ENCODE results near the gene SYVN1. TPM values are rescaled to one million over a fixed set of nuclear protein-coding genes. Genes with fewer than 3 reads are reported as not detected.

The SYVN1 gene
- polyA plus RNA-seq, 2 of the 4 experiments (the other 2 are of a cell fraction) = 21.4 to 25.1 TPM

DNA sequence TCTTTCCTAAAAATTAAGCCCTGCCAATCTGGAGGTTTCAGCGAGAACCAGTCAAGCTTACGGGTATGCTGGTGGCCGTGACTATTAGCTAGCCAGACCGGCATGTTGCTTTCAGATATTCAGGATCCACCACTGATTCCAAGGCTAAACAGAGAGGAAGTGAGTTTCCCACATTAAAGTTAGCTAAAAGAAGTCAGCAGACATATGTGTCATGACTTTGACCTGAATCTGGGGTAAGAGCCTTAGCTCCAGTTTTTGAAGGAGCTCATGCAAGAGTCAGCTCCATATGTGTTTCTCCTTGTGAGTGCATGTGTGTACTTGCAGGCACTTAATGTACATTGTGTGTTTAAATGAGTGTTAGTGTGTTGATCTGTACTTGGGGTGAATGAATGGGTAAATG lies 48.9 kb downstream of the SYVN1 start:
- ATAC-seq = no peak
- Histone ChIP-seq H3K4me1 (peaks cover 26% of the 10 kb centered on the region), H3K9me3 (no peaks in the 10 kb centered on the region), H3K27ac (no peak overlapping the region), H3K4me2 (peak overlapping the region; percentile 97), H3K4me3 (no peak overlapping the region)
- 93% methylated on average over 4 of the region's 4 CpGs for WGBS (ENCODE audit: missing lambda C conversion rate)
- TF ChIP-seq EHF (CRISPR knock-in tag; IDR thresholded peaks at IDR 0.05) = no peak
- no peak for DNase-seq (ENCODE audit: low read depth in 1 of 2, low spot score in 1 of 2)
- FAIRE-seq = no peak
- CTCF ChIA-PET = interaction anchor here (0.7 to 2.4 kb wide), 7 partner anchors 8 to 72 kb away, joined by 3 to 9 read pairs (median 6); partner anchors contain the start of genes ARL2, VPS51 and ZNHIT2
- POLR2A ChIA-PET = no interaction called here

DNA sequence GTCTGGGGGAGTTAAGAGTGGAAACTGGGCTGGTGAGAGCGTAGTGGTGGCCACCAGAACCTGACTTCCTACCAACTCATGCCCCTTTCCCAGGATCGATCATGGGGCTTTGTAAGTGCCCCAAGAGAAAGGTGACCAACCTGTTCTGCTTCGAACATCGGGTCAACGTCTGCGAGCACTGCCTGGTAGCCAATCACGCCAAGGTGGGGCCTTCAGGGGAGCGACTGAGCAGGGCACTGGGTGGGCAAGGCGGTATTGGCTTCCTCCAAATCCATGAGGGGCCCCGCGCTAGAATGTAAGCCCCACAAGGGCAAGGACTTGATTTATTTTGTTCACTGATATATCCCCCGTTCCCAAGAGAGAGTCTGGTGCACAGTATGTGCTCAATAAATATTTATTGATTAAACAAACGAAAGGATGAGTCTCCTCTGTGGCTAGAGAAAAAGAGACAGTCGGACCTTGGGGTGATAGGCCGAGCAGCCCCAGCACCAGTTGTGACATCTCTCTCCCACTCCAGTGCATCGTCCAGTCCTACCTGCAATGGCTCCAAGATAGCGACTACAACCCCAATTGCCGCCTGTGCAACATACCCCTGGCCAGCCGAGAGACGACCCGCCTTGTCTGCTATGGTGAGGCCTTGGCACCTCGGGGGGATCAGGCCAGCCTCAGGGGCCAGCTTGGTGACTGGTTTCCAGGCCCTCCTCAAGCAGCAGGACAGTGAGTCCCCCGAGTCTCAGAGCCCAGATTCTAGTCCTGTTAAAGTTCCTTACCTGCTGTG lies 49.5 kb downstream of the SYVN1 start:
- Histone ChIP-seq H3K9me3 (no peaks in the 10 kb centered on the region), H3K4me1 (peaks cover 26% of the 10 kb centered on the region), H3K27ac (peak overlapping the region; percentile 85 to 90), H3K4me3 (peak overlapping the region; percentile 82), H3K4me2 (peak overlapping the region; percentile 97)
- CTCF ChIA-PET = interaction anchor here (0.7 to 2.4 kb wide), 6 partner anchors 10 to 72 kb away, joined by 3 to 9 read pairs (median 6); partner anchors contain the start of genes ARL2, VPS51 and ZNHIT2
- DNase-seq (ENCODE audit: low read depth in 1 of 2, low spot score in 1 of 2) (no peak), ATAC-seq (peak; percentile 35; a peak in 5 of 6 replicates), FAIRE-seq (no peak)
- POLR2A ChIA-PET = no interaction called here
- no peak for TF ChIP-seq MAFK (IDR thresholded peaks at IDR 0.05; ENCODE audit: partially characterized antibody)
- TF ChIP-seq NPAS2 (CRISPR knock-in tag; IDR thresholded peaks at IDR 0.05; ENCODE audit: borderline replicate concordance) = no peak
- TF ChIP-seq RFX5 (IDR thresholded peaks at IDR 0.05) = no peak
- no peak for TF ChIP-seq PHF8 (IDR thresholded peaks at IDR 0.05; ENCODE audit: borderline replicate concordance, low read depth)
- no peak for TF ChIP-seq RCOR1 (IDR thresholded peaks at IDR 0.05; ENCODE audit: low read depth, low read length)
- TF ChIP-seq CBX8 (IDR thresholded peaks at IDR 0.05) = no peak
- TF ChIP-seq EHMT2 (IDR thresholded peaks at IDR 0.05; ENCODE audit: low read depth) = no peak
- no peak for TF ChIP-seq FOXS1 (CRISPR knock-in tag; IDR thresholded peaks at IDR 0.05)
- TF ChIP-seq, protein P1, sequence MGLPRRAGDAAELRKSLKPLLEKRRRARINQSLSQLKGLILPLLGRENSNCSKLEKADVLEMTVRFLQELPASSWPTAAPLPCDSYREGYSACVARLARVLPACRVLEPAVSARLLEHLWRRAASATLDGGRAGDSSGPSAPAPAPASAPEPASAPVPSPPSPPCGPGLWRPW (IDR thresholded peaks at IDR 0.05) = no peak
- TF ChIP-seq EP300 (IDR thresholded peaks at IDR 0.05) = no peak
- no peak for TF ChIP-seq RAD21 (conservative IDR thresholded peaks at IDR 0.05 in 1 of 2, IDR thresholded peaks at IDR 0.05 in 1 of 2)
- TF ChIP-seq, protein P2, sequence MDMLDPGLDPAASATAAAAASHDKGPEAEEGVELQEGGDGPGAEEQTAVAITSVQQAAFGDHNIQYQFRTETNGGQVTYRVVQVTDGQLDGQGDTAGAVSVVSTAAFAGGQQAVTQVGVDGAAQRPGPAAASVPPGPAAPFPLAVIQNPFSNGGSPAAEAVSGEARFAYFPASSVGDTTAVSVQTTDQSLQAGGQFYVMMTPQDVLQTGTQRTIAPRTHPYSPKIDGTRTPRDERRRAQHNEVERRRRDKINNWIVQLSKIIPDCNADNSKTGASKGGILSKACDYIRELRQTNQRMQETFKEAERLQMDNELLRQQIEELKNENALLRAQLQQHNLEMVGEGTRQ (IDR thresholded peaks at IDR 0.05) = no peak
- no peak for TF ChIP-seq ZNF302 (CRISPR knock-in tag; IDR thresholded peaks at IDR 0.05)
- 40% methylated on average over 19 of the region's 23 CpGs for WGBS (ENCODE audit: missing lambda C conversion rate)

DNA sequence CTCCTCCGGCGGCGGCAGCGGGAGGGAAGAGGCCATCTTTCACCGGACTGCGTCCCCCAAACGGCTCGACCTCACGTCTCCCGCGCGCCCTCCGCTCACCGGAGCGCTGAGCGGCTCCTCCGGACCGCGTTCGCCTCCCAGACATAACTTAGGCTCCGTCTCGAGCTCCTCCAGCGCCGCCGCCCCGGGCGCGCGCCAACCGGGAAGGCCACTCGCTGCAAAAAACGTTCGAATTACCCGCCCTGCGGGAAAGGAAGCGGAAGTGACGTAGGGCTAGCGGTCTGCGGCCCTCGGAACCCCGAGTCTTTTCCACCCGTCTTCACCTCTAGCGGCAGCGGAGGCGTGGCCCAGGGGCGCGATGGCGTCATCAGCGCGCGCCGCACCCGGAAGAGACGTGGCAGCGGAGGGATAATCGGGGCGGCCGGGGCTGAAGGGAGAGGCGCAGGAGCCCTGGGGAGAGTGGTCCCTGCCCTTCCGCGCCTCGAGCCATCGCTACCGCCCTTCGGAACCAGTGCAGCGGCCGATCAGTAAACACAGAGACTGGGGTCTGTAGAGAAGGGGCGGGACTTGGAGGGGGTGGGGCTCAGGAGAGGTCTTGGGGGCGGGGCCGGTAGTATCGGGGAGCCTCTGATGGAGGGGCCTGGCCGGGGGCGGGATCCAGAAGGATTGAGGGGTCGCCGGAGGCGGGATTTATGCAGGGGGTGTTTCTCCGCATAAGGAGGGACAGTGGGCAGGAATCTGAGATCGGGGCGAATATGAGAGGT lies 50.3 kb downstream of the SYVN1 start, which contains the start of the genes CDCA5 and ZFPL1:
CDCA5 (minus strand) TSS at position 207 of the 764 bp plus-strand sequence; CDS start at position 145, 62 bp downstream.
ZFPL1 (plus strand) TSS at position 389 of the 764 bp plus-strand sequence. CDS start 477 bp downstream, outside the sequence.
- Histone ChIP-seq H3K27ac (peak within 1 kb of the TSS; percentile 85 to 90), H3K4me3 (peak within 1 kb of the TSS; percentile 82), H3K9me3 (no peaks in the 10 kb centered on the region), H3K4me1 (peaks cover 26% of the 10 kb centered on the region), H3K4me2 (peak within 1 kb of the TSS; percentile 97)
- DNase-seq (ENCODE audit: low read depth in 1 of 2, low spot score in 1 of 2) = peak; percentile 96
- ChIA-PET POLR2A (no interaction called here), CTCF (interaction anchor here (0.9 to 2.8 kb wide), 4 partner anchors 27 to 87 kb away, joined by 4 to 12 read pairs (median 7); partner anchors contain the start of genes ARL2 and TM7SF2)
- under 1% methylated on average over 28 of the region's 79 CpGs for WGBS (ENCODE audit: missing lambda C conversion rate)
- ATAC-seq = peak; percentile 90 to 92
- no peak for FAIRE-seq
- TF ChIP-seq NFE2L2 (conservative IDR thresholded peaks at IDR 0.05; ENCODE audit: low read length) = no peak
- TF ChIP-seq, protein P3, sequence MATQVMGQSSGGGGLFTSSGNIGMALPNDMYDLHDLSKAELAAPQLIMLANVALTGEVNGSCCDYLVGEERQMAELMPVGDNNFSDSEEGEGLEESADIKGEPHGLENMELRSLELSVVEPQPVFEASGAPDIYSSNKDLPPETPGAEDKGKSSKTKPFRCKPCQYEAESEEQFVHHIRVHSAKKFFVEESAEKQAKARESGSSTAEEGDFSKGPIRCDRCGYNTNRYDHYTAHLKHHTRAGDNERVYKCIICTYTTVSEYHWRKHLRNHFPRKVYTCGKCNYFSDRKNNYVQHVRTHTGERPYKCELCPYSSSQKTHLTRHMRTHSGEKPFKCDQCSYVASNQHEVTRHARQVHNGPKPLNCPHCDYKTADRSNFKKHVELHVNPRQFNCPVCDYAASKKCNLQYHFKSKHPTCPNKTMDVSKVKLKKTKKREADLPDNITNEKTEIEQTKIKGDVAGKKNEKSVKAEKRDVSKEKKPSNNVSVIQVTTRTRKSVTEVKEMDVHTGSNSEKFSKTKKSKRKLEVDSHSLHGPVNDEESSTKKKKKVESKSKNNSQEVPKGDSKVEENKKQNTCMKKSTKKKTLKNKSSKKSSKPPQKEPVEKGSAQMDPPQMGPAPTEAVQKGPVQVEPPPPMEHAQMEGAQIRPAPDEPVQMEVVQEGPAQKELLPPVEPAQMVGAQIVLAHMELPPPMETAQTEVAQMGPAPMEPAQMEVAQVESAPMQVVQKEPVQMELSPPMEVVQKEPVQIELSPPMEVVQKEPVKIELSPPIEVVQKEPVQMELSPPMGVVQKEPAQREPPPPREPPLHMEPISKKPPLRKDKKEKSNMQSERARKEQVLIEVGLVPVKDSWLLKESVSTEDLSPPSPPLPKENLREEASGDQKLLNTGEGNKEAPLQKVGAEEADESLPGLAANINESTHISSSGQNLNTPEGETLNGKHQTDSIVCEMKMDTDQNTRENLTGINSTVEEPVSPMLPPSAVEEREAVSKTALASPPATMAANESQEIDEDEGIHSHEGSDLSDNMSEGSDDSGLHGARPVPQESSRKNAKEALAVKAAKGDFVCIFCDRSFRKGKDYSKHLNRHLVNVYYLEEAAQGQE (IDR thresholded peaks at IDR 0.05) = no peak
- no peak for TF ChIP-seq MAZ (IDR thresholded peaks at IDR 0.05; ENCODE audit: borderline replicate concordance, low read depth, low read length)
- TF ChIP-seq EHF (CRISPR knock-in tag; IDR thresholded peaks at IDR 0.05) = 0 out of 2 replicates have a peak, but pooled peaks have one; percentile 35
- no peak for TF ChIP-seq ZFP36 (IDR thresholded peaks at IDR 0.05; ENCODE audit: borderline replicate concordance, partially characterized antibody)
- no peak for TF ChIP-seq BHLHE40 (IDR thresholded peaks at IDR 0.05; ENCODE audit: low read depth, low read length)
- TF ChIP-seq JUN (IDR thresholded peaks at IDR 0.05) = peak; percentile 63 to 88; a peak in 3 of 5 replicates
- TF ChIP-seq GATA3 (IDR thresholded peaks at IDR 0.05; ENCODE audit: borderline replicate concordance) = 0 out of 2 replicates have a peak, but pooled peaks have one; percentile 19
- TF ChIP-seq KDM1A (IDR thresholded peaks at IDR 0.05; ENCODE audit: low read depth) = no peak
- TF ChIP-seq, protein P4, sequence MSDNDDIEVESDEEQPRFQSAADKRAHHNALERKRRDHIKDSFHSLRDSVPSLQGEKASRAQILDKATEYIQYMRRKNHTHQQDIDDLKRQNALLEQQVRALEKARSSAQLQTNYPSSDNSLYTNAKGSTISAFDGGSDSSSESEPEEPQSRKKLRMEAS (IDR thresholded peaks at IDR 0.05) = peak; percentile 81
- peak; percentile 62; the same call in 1 of the 2 replicates for TF ChIP-seq MYC (IDR thresholded peaks at IDR 0.05; ENCODE audit: borderline replicate concordance, low read length)
- no peak for TF ChIP-seq NR3C1 (IDR thresholded peaks at IDR 0.05)
- TF ChIP-seq, protein P5, sequence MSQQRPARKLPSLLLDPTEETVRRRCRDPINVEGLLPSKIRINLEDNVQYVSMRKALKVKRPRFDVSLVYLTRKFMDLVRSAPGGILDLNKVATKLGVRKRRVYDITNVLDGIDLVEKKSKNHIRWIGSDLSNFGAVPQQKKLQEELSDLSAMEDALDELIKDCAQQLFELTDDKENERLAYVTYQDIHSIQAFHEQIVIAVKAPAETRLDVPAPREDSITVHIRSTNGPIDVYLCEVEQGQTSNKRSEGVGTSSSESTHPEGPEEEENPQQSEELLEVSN (IDR thresholded peaks at IDR 0.05; ENCODE audit: borderline replicate concordance, low read depth) = peak; percentile 61; the same call in 1 of the 2 replicates
- no peak for TF ChIP-seq ZC3H11A (IDR thresholded peaks at IDR 0.05)
